ENCODE data around the gene RNASEL. TPM values are rescaled to one million over a fixed set of nuclear protein-coding genes. Genes with fewer than 3 reads are reported as not detected.

RNASEL gene, protein sequence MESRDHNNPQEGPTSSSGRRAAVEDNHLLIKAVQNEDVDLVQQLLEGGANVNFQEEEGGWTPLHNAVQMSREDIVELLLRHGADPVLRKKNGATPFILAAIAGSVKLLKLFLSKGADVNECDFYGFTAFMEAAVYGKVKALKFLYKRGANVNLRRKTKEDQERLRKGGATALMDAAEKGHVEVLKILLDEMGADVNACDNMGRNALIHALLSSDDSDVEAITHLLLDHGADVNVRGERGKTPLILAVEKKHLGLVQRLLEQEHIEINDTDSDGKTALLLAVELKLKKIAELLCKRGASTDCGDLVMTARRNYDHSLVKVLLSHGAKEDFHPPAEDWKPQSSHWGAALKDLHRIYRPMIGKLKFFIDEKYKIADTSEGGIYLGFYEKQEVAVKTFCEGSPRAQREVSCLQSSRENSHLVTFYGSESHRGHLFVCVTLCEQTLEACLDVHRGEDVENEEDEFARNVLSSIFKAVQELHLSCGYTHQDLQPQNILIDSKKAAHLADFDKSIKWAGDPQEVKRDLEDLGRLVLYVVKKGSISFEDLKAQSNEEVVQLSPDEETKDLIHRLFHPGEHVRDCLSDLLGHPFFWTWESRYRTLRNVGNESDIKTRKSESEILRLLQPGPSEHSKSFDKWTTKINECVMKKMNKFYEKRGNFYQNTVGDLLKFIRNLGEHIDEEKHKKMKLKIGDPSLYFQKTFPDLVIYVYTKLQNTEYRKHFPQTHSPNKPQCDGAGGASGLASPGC
- total RNA-seq, result 3.3 and 3.4 TPM in 2 replicates
- long read RNA-seq, full-length matches to known transcripts, result 4 of 25 reads
- long read RNA-seq, partial matches to known transcripts, result 18 of 25 reads
- long read RNA-seq, other reads (novel, unspliced or antisense), result 3 of 25 reads

- Mint-ChIP-seq H3K36me3 (ENCODE audit: low read depth) (peaks cover 6% of the 10 kb centered on the region), H3K9me3 (peaks cover 4% of the 10 kb centered on the region), H3K27me3 (ENCODE audit: low read depth) (no peaks in the 10 kb centered on the region), H3K27ac (ENCODE audit: unreplicated experiment) (peak within 1 kb of the TSS; percentile 81), H3K4me1 (peaks cover 20% of the 10 kb centered on the region), H3K4me3 (peak within 1 kb of the TSS; percentile 88)
- DNase-seq (ENCODE audit: low read depth, low spot score), result peak; percentile 40
- TF ChIP-seq, protein P1, sequence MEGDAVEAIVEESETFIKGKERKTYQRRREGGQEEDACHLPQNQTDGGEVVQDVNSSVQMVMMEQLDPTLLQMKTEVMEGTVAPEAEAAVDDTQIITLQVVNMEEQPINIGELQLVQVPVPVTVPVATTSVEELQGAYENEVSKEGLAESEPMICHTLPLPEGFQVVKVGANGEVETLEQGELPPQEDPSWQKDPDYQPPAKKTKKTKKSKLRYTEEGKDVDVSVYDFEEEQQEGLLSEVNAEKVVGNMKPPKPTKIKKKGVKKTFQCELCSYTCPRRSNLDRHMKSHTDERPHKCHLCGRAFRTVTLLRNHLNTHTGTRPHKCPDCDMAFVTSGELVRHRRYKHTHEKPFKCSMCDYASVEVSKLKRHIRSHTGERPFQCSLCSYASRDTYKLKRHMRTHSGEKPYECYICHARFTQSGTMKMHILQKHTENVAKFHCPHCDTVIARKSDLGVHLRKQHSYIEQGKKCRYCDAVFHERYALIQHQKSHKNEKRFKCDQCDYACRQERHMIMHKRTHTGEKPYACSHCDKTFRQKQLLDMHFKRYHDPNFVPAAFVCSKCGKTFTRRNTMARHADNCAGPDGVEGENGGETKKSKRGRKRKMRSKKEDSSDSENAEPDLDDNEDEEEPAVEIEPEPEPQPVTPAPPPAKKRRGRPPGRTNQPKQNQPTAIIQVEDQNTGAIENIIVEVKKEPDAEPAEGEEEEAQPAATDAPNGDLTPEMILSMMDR (conservative IDR thresholded peaks at IDR 0.05), result no peak
These were observed at the start of gene RNASEL for GRCh38 chr1:182588500-182589396. RNASEL (minus strand) TSS chr1:182589256; CDS start chr1:182586806, 2,450 bp downstream.

GRCh38 chr1:182637769-182638168 is 48.7 kb upstream of the RNASEL start:
- Mint-ChIP-seq H3K27ac (ENCODE audit: unreplicated experiment) (no peak overlapping the region), H3K4me1 (peaks cover 38% of the 10 kb centered on the region), H3K4me3 (no peak overlapping the region), H3K27me3 (ENCODE audit: low read depth) (no peaks in the 10 kb centered on the region), H3K36me3 (ENCODE audit: low read depth) (no peaks in the 10 kb centered on the region), H3K9me3 (no peaks in the 10 kb centered on the region)
- no peak for DNase-seq (ENCODE audit: low read depth, low spot score)
- TF ChIP-seq, protein P1 (conservative IDR thresholded peaks at IDR 0.05), result no peak

DNA sequence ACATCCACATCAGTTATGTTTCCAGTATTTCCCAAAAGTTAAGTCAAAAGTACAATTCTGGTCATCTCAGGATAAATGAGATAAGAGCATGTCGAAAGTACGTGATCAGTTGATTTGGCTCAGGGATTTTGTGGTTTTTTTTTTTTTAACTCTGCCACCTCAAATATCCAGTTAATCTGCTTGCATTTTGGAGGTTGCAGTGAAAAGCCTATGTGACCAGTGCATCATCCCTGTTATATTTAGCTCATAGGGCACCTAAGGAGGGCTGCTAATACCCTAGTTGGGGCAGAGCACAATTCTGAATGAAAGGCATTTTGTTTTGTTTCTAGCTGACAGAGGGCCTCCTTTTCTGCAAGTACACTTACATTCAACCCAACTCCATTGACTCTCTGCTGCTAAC is 46.8 kb upstream of the RNASEL start:
- no peak overlapping the region for H3K27ac Mint-ChIP-seq (ENCODE audit: unreplicated experiment)
- no peaks in the 10 kb centered on the region for H3K36me3 Mint-ChIP-seq (ENCODE audit: low read depth)
- H3K27me3 Mint-ChIP-seq (ENCODE audit: low read depth), result no peaks in the 10 kb centered on the region
- DNase-seq (ENCODE audit: low read depth, low spot score), result no peak
- H3K4me3 Mint-ChIP-seq, result no peak overlapping the region
- no peaks in the 10 kb centered on the region for H3K9me3 Mint-ChIP-seq
- TF ChIP-seq, protein P1 (conservative IDR thresholded peaks at IDR 0.05), result no peak
- H3K4me1 Mint-ChIP-seq, result peaks cover 50% of the 10 kb centered on the region

DNA sequence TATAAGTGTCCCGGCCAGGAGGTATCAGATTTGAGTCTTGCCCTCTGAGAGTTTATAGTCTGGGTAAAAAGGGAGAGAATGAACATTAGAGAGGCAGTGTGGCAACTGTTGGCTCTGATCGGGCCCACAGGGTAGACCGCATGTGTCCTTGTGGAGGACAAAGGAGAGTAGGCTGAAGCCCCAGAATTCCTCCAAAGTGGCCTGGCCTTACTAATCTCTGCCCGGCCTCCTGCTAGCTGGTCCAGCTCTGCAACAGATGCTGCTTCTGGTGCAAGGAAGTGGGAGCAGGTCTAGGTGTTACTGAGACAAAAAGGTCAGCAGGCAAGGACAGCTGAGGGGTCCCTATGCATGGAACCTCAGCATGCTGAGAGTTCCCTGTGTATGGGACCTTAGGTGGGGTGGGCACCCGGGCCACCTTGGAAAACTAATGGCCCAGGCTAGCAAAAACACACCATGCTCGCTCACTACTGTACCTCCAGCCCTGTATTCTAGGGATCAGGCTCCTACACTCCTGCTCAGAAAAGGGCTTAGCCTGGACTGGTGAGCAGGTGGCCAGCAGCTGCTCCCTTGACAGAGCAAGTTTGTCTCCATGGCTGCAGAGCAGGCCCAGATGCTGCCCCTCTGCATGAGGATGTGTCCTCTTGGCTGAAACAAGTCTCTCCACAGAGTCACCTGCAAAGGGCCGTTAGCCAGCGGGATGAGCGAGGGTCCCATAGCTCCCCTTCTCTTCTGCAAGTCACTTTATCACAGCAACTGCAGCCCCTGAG is 45.4 kb upstream of the RNASEL start:
- Mint-ChIP-seq H3K27ac (ENCODE audit: unreplicated experiment) (peak overlapping the region; percentile 6), H3K27me3 (ENCODE audit: low read depth) (no peaks in the 10 kb centered on the region), H3K36me3 (ENCODE audit: low read depth) (no peaks in the 10 kb centered on the region), H3K4me3 (no peak overlapping the region), H3K9me3 (no peaks in the 10 kb centered on the region), H3K4me1 (peaks cover 64% of the 10 kb centered on the region)
- TF ChIP-seq, protein P1 (conservative IDR thresholded peaks at IDR 0.05), result no peak
- DNase-seq (ENCODE audit: low read depth, low spot score), result no peak
